DND-41 (cell line): ENCODE measurements around the gene EML6.

Experiments
- ATAC-seq: fragments of 200-7000 bp; cut with Tn5 transposase; 3 replicates; pipeline ENCODE4 v1.9.1; 2021; ENCODE audit warnings: low read depth; ENCODE audit not compliant: insufficient read depth
- DNase-seq: peaks from one replicate; pipeline ENCODE4 v3.0.0-alpha.2; 2020
- H2AFZ ChIP-seq: 2 replicates; pipeline ENCODE4 v1.6.0; 2012; ENCODE audit warnings: low read depth, low read length
- H3K27ac ChIP-seq: 2 replicates; pipeline ENCODE4 v1.5.1; 2012; ENCODE audit warnings: low read length, inconsistent platforms
- H3K27me3 ChIP-seq: fragments of 200-600 bp; sonication (generic); 2 replicates; pipeline ENCODE4 v1.6.0; 2012; ENCODE audit warnings: low read length, mild to moderate bottlenecking, inconsistent platforms; ENCODE audit not compliant: insufficient read depth, poor library complexity
- H3K36me3 ChIP-seq: 2 replicates; pipeline ENCODE4 v1.5.1; 2012; ENCODE audit warnings: low read length, inconsistent platforms; ENCODE audit not compliant: insufficient read depth
- H3K4me1 ChIP-seq: 2 replicates; pipeline ENCODE4 v1.5.1; 2012; ENCODE audit warnings: mild to moderate bottlenecking, low read length; ENCODE audit not compliant: insufficient read depth
- H3K4me2 ChIP-seq: 2 replicates; pipeline ENCODE4 v1.6.0; 2012; ENCODE audit warnings: mild to moderate bottlenecking, moderate library complexity, low read length, inconsistent platforms; ENCODE audit not compliant: insufficient read depth
- H3K4me3 ChIP-seq, 2 experiments: fragments of 200-600 bp in 1 of 2; shearing (Covaris generic) in 1 of 2; 2 replicates each; pipeline ENCODE4 v1.5.1; 2012 to 2016; ENCODE audit warnings: inconsistent platforms in 2 of 2, low read length in 2 of 2, mild to moderate bottlenecking in 2 of 2, low read depth in 1 of 2, moderate library complexity in 1 of 2
- H3K79me2 ChIP-seq: 2 replicates; pipeline ENCODE4 v1.6.0; 2012; ENCODE audit warnings: low read length, inconsistent platforms; ENCODE audit not compliant: insufficient read depth
- H3K9ac ChIP-seq: 2 replicates; pipeline ENCODE4 v1.6.0; 2012; ENCODE audit warnings: low read depth, mild to moderate bottlenecking, inconsistent platforms, low read length, moderate library complexity
- H3K9me3 ChIP-seq: 2 replicates; pipeline ENCODE4 v1.5.1; 2012; ENCODE audit warnings: low read length, moderate library complexity, mild to moderate bottlenecking, inconsistent platforms; ENCODE audit not compliant: insufficient read depth, severe bottlenecking
- H4K20me1 ChIP-seq: 2 replicates; pipeline ENCODE4 v1.6.0; 2012; ENCODE audit warnings: low read length; ENCODE audit not compliant: insufficient read depth
- CTCF ChIP-seq: IDR thresholded peaks from 2 replicates; pipeline ENCODE4 v1.5.1; 2012; ENCODE audit warnings: borderline replicate concordance, low read length, moderate library complexity, mild to moderate bottlenecking; ENCODE audit not compliant: poor library complexity, severe bottlenecking; ENCODE audit errors: extremely low read depth
- EZH2 ChIP-seq: IDR thresholded peaks from 3 replicates; pipeline ENCODE4 v1.6.1; 2012; ENCODE audit warnings: borderline replicate concordance, low read depth, mild to moderate bottlenecking, moderate library complexity, low read length, inconsistent platforms; ENCODE audit not compliant: severe bottlenecking

EML6 gene

DNA sequence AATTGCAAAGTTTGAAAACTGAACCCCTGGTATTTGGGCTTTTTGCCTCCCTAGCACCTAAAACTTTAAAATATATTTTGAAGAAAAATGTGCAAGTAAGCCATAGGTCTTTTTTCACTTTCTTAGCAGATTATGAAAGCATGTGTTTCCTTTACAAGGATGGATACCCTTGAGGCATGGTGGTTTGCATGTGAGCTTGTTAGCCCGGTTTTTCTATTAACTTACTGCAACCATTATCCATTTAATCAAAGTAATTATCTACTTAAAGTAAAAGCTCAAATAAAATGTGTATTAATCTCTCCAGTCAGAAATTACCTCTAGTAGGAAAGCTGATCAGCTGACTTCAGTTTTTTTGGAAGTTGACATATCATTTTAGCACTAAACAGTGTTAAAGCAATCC lies 140.6 kb downstream of the EML6 start:
- DNase-seq: no peak

DNA sequence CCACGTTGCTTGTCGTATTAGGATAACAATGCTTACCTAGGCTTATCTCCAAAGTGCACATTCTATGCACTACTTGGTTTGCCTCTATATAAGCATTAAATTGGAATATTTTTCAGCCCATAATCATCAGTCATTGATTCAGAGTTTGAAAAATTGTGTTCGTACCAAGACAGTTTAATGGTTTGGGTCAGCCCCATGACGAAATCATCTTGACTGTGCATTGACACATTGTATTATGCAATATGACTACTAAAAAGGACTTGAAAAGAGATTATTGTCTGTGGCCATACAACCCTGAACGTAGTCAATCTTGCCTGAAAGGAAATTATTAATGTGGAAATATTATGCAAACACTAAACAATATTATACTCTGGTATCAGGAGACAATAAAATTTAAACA lies 141.3 kb downstream of the EML6 start:
- Histone ChIP-seq H3K4me2 (no peak overlapping the region), H3K4me3 (no peak overlapping the region), H3K9ac (no peak overlapping the region), H2AFZ (no peak overlapping the region), H4K20me1 (no peaks in the 10 kb centered on the region), H3K36me3 (no peaks in the 10 kb centered on the region), H3K79me2 (no peaks in the 10 kb centered on the region), H3K9me3 (no peaks in the 10 kb centered on the region), H3K27ac (no peak overlapping the region), H3K4me1 (no peaks in the 10 kb centered on the region; the same call in 1 of the 2 replicates), H3K27me3 (no peaks in the 10 kb centered on the region)
- ATAC-seq (no peak), DNase-seq (no peak)
- no peak for TF ChIP-seq EZH2

More for the DNA sequence above, 140.6 kb downstream of the EML6 start:
- Histone ChIP-seq H3K4me1 (no peaks in the 10 kb centered on the region; the same call in 1 of the 2 replicates), H2AFZ (no peak overlapping the region), H3K4me2 (no peak overlapping the region), H3K27ac (no peak overlapping the region), H3K9me3 (no peaks in the 10 kb centered on the region), H3K79me2 (no peaks in the 10 kb centered on the region), H4K20me1 (no peaks in the 10 kb centered on the region), H3K9ac (no peak overlapping the region), H3K4me3 (no peak overlapping the region), H3K36me3 (no peaks in the 10 kb centered on the region), H3K27me3 (no peaks in the 10 kb centered on the region)
- ATAC-seq: no peak
- no peak for TF ChIP-seq CTCF

DNA sequence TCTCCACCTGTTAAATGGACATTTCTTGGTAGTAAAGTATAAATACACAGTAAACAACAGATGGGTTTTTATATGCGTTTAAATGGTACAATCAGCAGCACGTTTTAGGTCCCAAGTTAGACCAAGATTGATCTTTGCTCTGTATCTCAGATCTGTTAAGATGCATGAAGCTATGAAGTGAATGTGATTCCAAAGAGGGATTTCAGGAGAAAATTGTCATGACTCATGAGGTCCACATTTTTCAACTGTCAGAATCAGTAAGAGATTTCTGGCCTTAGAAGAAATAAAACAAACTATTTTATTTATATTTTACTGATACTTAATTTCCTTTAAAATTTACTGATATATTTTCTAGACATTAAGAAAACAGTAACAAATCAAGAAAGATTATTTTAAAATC lies 142.7 kb downstream of the EML6 start:
- TF ChIP-seq EZH2 (no peak), CTCF (no peak)
- Histone ChIP-seq H2AFZ (no peak overlapping the region), H3K79me2 (no peaks in the 10 kb centered on the region), H3K27me3 (no peaks in the 10 kb centered on the region), H4K20me1 (no peaks in the 10 kb centered on the region), H3K4me2 (no peak overlapping the region), H3K4me3 (no peak overlapping the region), H3K9me3 (no peaks in the 10 kb centered on the region), H3K27ac (no peak overlapping the region), H3K9ac (no peak overlapping the region), H3K4me1 (no peaks in the 10 kb centered on the region; the same call in 1 of the 2 replicates), H3K36me3 (no peaks in the 10 kb centered on the region)
- no peak for DNase-seq
- no peak for ATAC-seq

GRCh38 chr2:54866868-54867267 lies 143.4 kb downstream of the EML6 start:
- H3K27me3 ChIP-seq: no peaks in the 10 kb centered on the region
- H3K4me2 ChIP-seq: no peak overlapping the region
- no peaks in the 10 kb centered on the region; the same call in 1 of the 2 replicates for H3K4me1 ChIP-seq
- no peak overlapping the region for H3K27ac ChIP-seq
- no peaks in the 10 kb centered on the region for H3K36me3 ChIP-seq
- H2AFZ ChIP-seq: no peak overlapping the region
- H3K79me2 ChIP-seq: no peaks in the 10 kb centered on the region
- H3K9ac ChIP-seq: no peak overlapping the region
- no peaks in the 10 kb centered on the region for H4K20me1 ChIP-seq
- ATAC-seq (peak; percentile 64), DNase-seq (peak; percentile 11)
- TF ChIP-seq CTCF (no peak), EZH2 (no peak)
- H3K9me3 ChIP-seq: no peaks in the 10 kb centered on the region
- H3K4me3 ChIP-seq: no peak overlapping the region
